PC-3 (cell line): Measurements from ENCODE around the gene PAX5. TPM values are rescaled to one million over a fixed set of nuclear protein-coding genes. Genes with fewer than 3 reads are reported as not detected.

Source experiments
- ATAC-seq: fragments of 200-7000 bp; cut with Tn5 transposase; 2 replicates; pipeline ENCODE4 v1.9.1; 2020; ENCODE audit warnings: mild to moderate bottlenecking, moderate library complexity
- BruUV-seq: library from RNA; stranded (reverse); fragments of 400-500 nt; replicated peaks from 2 replicates; lab custom pipeline; 2021; lab: Mats Ljungman, UMichigan
- CTCF ChIA-PET: fragments of 300-600 bp; sonication (Branson Sonifier 250); formaldehyde crosslinking; loops from one replicate; lab custom pipeline; 2022; ENCODE audit warnings: antibody characterized with exemption; lab: Charles Lee
- POLR2A ChIA-PET: fragments of 300-600 bp; sonication (Branson Sonifier 250); formaldehyde crosslinking; loops from one replicate; lab custom pipeline; 2022; ENCODE audit warnings: antibody characterized with exemption; ENCODE audit not compliant: unreplicated experiment; lab: Charles Lee
- DNase-seq: peaks from one replicate; pipeline ENCODE4 v3.0.0-alpha.2; 2015
- H2AFZ ChIP-seq: fragments of 300-600 bp; sonication (generic); 2 replicates; pipeline ENCODE4 v1.6.0; 2016; ENCODE audit warnings: antibody characterized with exemption, low read length
- H3F3A ChIP-seq: fragments of 300-600 bp; sonication (generic); one replicate; pipeline ENCODE4 v1.6.0; 2017; ENCODE audit warnings: antibody characterized with exemption, low read length, control low read depth, mild to moderate bottlenecking; ENCODE audit not compliant: unreplicated experiment
- H3K27ac ChIP-seq: fragments of 300-600 bp; sonication (generic); 2 replicates; pipeline ENCODE4 v1.5.1; 2016; ENCODE audit warnings: mild to moderate bottlenecking, low read length
- H3K27me3 ChIP-seq: fragments of 300-600 bp; sonication (generic); 2 replicates; pipeline ENCODE4 v1.6.1; 2016; ENCODE audit warnings: low read length, mixed read lengths
- H3K36me3 ChIP-seq: fragments of 300-600 bp; sonication (generic); 2 replicates; pipeline ENCODE4 v1.6.1; 2016; ENCODE audit warnings: low read depth, mixed run types, low read length, mixed read lengths
- H3K4me1 ChIP-seq: fragments of 300-600 bp; sonication (generic); 2 replicates; pipeline ENCODE4 v1.5.1; 2016; ENCODE audit warnings: low read length; ENCODE audit not compliant: insufficient read depth
- H3K4me2 ChIP-seq: fragments of 300-600 bp; sonication (generic); 2 replicates; pipeline ENCODE4 v1.6.0; 2016; ENCODE audit warnings: low read length
- H3K4me3 ChIP-seq: fragments of 300-600 bp; sonication (generic); 2 replicates; pipeline ENCODE4 v1.5.1; 2016; ENCODE audit warnings: mild to moderate bottlenecking, low read length, mixed read lengths
- H3K79me2 ChIP-seq: fragments of 300-600 bp; sonication (generic); 2 replicates; pipeline ENCODE4 v1.6.1; 2017; ENCODE audit warnings: low read length, mixed read lengths
- H3K9ac ChIP-seq: fragments of 300-600 bp; sonication (generic); 2 replicates; pipeline ENCODE4 v1.6.0; 2016; ENCODE audit warnings: mild to moderate bottlenecking, low read length
- H3K9me2 ChIP-seq: fragments of 300-600 bp; sonication (generic); replicated peaks from 2 replicates; pipeline ENCODE4 v1.6.1; 2016; ENCODE audit warnings: mixed run types, low read length, mixed read lengths
- H3K9me3 ChIP-seq: fragments of 300-600 bp; sonication (generic); 2 replicates; pipeline ENCODE4 v1.6.1; 2016; ENCODE audit warnings: low read length, mixed read lengths
- H4K20me1 ChIP-seq: fragments of 300-600 bp; sonication (generic); 2 replicates; pipeline ENCODE4 v1.6.1; 2016; ENCODE audit warnings: low read length, mixed read lengths
- CTCF ChIP-seq: fragments of 300-600 bp; sonication (generic); conservative IDR thresholded peaks from 2 replicates; pipeline ENCODE4 v1.5.1; 2017; ENCODE audit warnings: antibody characterized with exemption, low read depth, mild to moderate bottlenecking, low read length
- EZH2 ChIP-seq: fragments of 300-600 bp; sonication (generic); IDR thresholded peaks from one replicate; pipeline ENCODE4 v1.6.1; 2017; ENCODE audit warnings: antibody characterized with exemption, mild to moderate bottlenecking, low read length; ENCODE audit not compliant: unreplicated experiment
- EZH2phosphoT487 ChIP-seq: fragments of 300-600 bp; sonication (generic); IDR thresholded peaks from 2 replicates; pipeline ENCODE4 v1.6.1; 2018; ENCODE audit warnings: mild to moderate bottlenecking, antibody characterized with exemption, low read length, borderline replicate concordance
- intact Hi-C: fragments of 100-400 bp; cut with micrococcal nuclease; formaldehyde crosslinking; loops from 2 replicates; pipeline ENCODE4 v1.9.0; 2023
- total RNA-seq: library from RNA; depleted of rRNA; stranded (reverse); fragments of >200 nt; gene quantifications from 2 replicates; pipeline ENCODE4 v1.2.3, GENCODE V29; 2014

The PAX5 gene
- total RNA-seq, 1 experiment from 2014 or later: not detected

- no peak overlapping the region for H3K4me2 ChIP-seq
- intact Hi-C loops: no loop called here
- H3F3A ChIP-seq: no peaks in the 10 kb centered on the region
- DNase-seq: no peak
- H3K79me2 ChIP-seq: no peaks in the 10 kb centered on the region
- no peaks in the 10 kb centered on the region for H3K4me1 ChIP-seq
- H3K27me3 ChIP-seq: peaks cover 7% of the 10 kb centered on the region; the same call in 1 of the 2 replicates
- no peak overlapping the region for H3K9ac ChIP-seq
- TF ChIP-seq CTCF (no peak), EZH2 (no peak), EZH2phosphoT487 (no peak)
- no TSS peak for BruUV-seq
- H3K9me2 ChIP-seq: no peaks in the 10 kb centered on the region
- no peaks in the 10 kb centered on the region for H4K20me1 ChIP-seq
- H3K36me3 ChIP-seq: no peaks in the 10 kb centered on the region
- no peak overlapping the region for H3K4me3 ChIP-seq
- no peak for ATAC-seq
- no peak overlapping the region for H2AFZ ChIP-seq
- CTCF ChIA-PET: no interaction called here
- POLR2A ChIA-PET: no interaction called here
- H3K27ac ChIP-seq: no peak overlapping the region
- no peaks in the 10 kb centered on the region for H3K9me3 ChIP-seq
These were observed 193.1 kb downstream of the PAX5 start for GRCh38 chr9:36840898-36841536.

- H3K9me3 ChIP-seq: no peaks in the 10 kb centered on the region
- intact Hi-C loops: no loop called here
- H3F3A ChIP-seq: no peaks in the 10 kb centered on the region
- no peaks in the 10 kb centered on the region for H3K36me3 ChIP-seq
- H3K79me2 ChIP-seq: no peaks in the 10 kb centered on the region
- H3K4me1 ChIP-seq: no peaks in the 10 kb centered on the region
- H4K20me1 ChIP-seq: no peaks in the 10 kb centered on the region
- no peak overlapping the region for H2AFZ ChIP-seq
- no peak for ATAC-seq
- no peak overlapping the region for H3K27ac ChIP-seq
- POLR2A ChIA-PET: no interaction called here
- no peak for TF ChIP-seq CTCF
- no peak for TF ChIP-seq EZH2phosphoT487
- H3K9me2 ChIP-seq: no peaks in the 10 kb centered on the region
- H3K4me2 ChIP-seq: no peak overlapping the region
- no peak for DNase-seq
- H3K9ac ChIP-seq: no peak overlapping the region
- H3K4me3 ChIP-seq: no peak overlapping the region
- H3K27me3 ChIP-seq: peaks cover 7% of the 10 kb centered on the region; the same call in 1 of the 2 replicates
- CTCF ChIA-PET: no interaction called here
- no TSS peak for BruUV-seq
These were observed 194.8 kb downstream of the PAX5 start for GRCh38 chr9:36839131-36839885.
